WTC11 (cell line): ENCODE data around the gene DNAH8.

Source experiments
- FOXJ3 ChIP-seq: sonication (generic); formaldehyde crosslinking; IDR thresholded peaks from 2 replicates; pipeline ENCODE4 v1.9.0; 2021; ENCODE audit warnings: missing genetic modification reagents, mild to moderate bottlenecking, borderline replicate concordance
- JUN ChIP-seq: sonication (generic); formaldehyde crosslinking; IDR thresholded peaks from 2 replicates; pipeline ENCODE4 v1.8.0; 2023; ENCODE audit warnings: mild to moderate bottlenecking, missing genetic modification reagents
- NR1H2 ChIP-seq: sonication (generic); formaldehyde crosslinking; IDR thresholded peaks from 2 replicates; pipeline ENCODE4 v1.9.0; 2021; ENCODE audit warnings: mild to moderate bottlenecking, moderate library complexity, missing genetic modification reagents
- NR2C2 ChIP-seq: sonication (generic); formaldehyde crosslinking; IDR thresholded peaks from 2 replicates; pipeline ENCODE4 v1.8.0; 2022; ENCODE audit warnings: mild to moderate bottlenecking, missing genetic modification reagents
- ZNF416 ChIP-seq: fragments of 250-450 bp; sonication (Bioruptor Pico); IDR thresholded peaks from 2 replicates; pipeline ENCODE4 v1.9.0; 2021; ENCODE audit warnings: mild to moderate bottlenecking, inconsistent platforms
- ZNF671 ChIP-seq: fragments of 250-450 bp; sonication (Bioruptor Pico); IDR thresholded peaks from 2 replicates; pipeline ENCODE4 v1.8.0; 2021; ENCODE audit warnings: mild to moderate bottlenecking
- TF ChIP-seq, protein P1 (sequence below): fragments of 200-600 bp; IDR thresholded peaks from 2 replicates; pipeline ENCODE4 v1.8.0; 2022; ENCODE audit warnings: antibody characterized with exemption
- TF ChIP-seq, protein P2 (sequence below): fragments of 250-450 bp; sonication (Bioruptor Pico); IDR thresholded peaks from 2 replicates; pipeline ENCODE4 v1.9.0; 2021; ENCODE audit warnings: mild to moderate bottlenecking
- TF ChIP-seq, protein P3 (sequence below): sonication (generic); formaldehyde crosslinking; IDR thresholded peaks from 2 replicates; pipeline ENCODE4 v1.8.0; 2022; ENCODE audit warnings: mild to moderate bottlenecking, missing genetic modification reagents
- TF ChIP-seq, protein P4 (sequence below): sonication (generic); formaldehyde crosslinking; IDR thresholded peaks from 2 replicates; pipeline ENCODE4 v1.8.1; 2022; ENCODE audit warnings: missing genetic modification reagents, borderline replicate concordance
- TF ChIP-seq, protein P5 (sequence below): sonication (generic); formaldehyde crosslinking; IDR thresholded peaks from 2 replicates; pipeline ENCODE4 v1.8.1; 2022; ENCODE audit warnings: low read depth, mild to moderate bottlenecking, moderate library complexity, missing genetic modification reagents, borderline replicate concordance

DNA sequence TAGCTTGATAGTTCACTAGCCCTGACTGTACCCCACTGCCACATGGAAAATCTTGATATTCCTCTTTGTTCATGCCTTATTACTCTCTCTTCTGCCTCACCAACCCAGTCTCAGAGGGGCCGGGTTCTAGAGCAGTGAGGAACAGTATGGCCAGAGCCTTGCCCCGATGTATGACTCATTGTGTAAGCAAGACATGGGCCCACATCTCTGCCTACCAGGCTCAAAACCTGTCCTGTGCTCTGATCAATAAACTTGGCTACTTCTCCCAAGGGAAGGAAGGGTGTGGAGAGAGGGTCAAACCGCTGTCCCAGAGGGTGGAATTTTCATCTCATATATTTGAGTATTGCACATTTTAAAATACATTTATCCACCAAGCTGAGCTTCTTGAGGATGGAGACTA, 91.7 kb downstream of the DNAH8 start:
- no peak for TF ChIP-seq FOXJ3 (CRISPR knock-in tag)
- TF ChIP-seq, protein P1, sequence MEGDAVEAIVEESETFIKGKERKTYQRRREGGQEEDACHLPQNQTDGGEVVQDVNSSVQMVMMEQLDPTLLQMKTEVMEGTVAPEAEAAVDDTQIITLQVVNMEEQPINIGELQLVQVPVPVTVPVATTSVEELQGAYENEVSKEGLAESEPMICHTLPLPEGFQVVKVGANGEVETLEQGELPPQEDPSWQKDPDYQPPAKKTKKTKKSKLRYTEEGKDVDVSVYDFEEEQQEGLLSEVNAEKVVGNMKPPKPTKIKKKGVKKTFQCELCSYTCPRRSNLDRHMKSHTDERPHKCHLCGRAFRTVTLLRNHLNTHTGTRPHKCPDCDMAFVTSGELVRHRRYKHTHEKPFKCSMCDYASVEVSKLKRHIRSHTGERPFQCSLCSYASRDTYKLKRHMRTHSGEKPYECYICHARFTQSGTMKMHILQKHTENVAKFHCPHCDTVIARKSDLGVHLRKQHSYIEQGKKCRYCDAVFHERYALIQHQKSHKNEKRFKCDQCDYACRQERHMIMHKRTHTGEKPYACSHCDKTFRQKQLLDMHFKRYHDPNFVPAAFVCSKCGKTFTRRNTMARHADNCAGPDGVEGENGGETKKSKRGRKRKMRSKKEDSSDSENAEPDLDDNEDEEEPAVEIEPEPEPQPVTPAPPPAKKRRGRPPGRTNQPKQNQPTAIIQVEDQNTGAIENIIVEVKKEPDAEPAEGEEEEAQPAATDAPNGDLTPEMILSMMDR, result no peak
- TF ChIP-seq, protein P2, sequence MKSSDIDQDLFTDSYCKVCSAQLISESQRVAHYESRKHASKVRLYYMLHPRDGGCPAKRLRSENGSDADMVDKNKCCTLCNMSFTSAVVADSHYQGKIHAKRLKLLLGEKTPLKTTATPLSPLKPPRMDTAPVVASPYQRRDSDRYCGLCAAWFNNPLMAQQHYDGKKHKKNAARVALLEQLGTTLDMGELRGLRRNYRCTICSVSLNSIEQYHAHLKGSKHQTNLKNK, result no peak
- TF ChIP-seq ZNF416 (CRISPR knock-in tag), result no peak
- TF ChIP-seq NR1H2 (CRISPR knock-in tag), result no peak
- TF ChIP-seq ZNF671 (CRISPR knock-in tag), result no peak
- TF ChIP-seq, protein P3, sequence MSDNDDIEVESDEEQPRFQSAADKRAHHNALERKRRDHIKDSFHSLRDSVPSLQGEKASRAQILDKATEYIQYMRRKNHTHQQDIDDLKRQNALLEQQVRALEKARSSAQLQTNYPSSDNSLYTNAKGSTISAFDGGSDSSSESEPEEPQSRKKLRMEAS (CRISPR knock-in tag), result no peak
- TF ChIP-seq, protein P4, sequence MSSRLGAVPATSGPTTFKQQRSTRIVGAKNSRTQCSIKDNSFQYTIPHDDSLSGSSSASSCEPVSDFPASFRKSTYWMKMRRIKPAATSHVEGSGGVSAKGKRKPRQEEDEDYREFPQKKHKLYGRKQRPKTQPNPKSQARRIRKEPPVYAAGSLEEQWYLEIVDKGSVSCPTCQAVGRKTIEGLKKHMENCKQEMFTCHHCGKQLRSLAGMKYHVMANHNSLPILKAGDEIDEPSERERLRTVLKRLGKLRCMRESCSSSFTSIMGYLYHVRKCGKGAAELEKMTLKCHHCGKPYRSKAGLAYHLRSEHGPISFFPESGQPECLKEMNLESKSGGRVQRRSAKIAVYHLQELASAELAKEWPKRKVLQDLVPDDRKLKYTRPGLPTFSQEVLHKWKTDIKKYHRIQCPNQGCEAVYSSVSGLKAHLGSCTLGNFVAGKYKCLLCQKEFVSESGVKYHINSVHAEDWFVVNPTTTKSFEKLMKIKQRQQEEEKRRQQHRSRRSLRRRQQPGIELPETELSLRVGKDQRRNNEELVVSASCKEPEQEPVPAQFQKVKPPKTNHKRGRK, result no peak
- TF ChIP-seq NR2C2, result no peak
- TF ChIP-seq, protein P5, sequence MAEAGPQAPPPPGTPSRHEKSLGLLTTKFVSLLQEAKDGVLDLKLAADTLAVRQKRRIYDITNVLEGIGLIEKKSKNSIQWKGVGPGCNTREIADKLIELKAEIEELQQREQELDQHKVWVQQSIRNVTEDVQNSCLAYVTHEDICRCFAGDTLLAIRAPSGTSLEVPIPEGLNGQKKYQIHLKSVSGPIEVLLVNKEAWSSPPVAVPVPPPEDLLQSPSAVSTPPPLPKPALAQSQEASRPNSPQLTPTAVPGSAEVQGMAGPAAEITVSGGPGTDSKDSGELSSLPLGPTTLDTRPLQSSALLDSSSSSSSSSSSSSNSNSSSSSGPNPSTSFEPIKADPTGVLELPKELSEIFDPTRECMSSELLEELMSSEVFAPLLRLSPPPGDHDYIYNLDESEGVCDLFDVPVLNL (CRISPR knock-in tag), result no peak
- no peak for TF ChIP-seq JUN (CRISPR knock-in tag)
